SH-SY5Y (cell line): ENCODE measurements around the gene SCAF8.

Experiments used
- GATA2 ChIP-seq: IDR thresholded peaks from 2 replicates; pipeline ENCODE4 v1.6.1; 2011; ENCODE audit warnings: mild to moderate bottlenecking, low read depth, low read length
- GATA3 ChIP-seq: IDR thresholded peaks from 2 replicates; pipeline ENCODE4 v1.6.1; 2011; ENCODE audit warnings: low read depth, mild to moderate bottlenecking, low read length, moderate library complexity

The SCAF8 gene

GRCh38 chr6:154786144-154786868, 53.1 kb downstream of the SCAF8 start:
- TF ChIP-seq GATA3 (no peak), GATA2 (no peak)

- TF ChIP-seq GATA2 = no peak
- TF ChIP-seq GATA3 = no peak
These were observed 58.5 kb downstream of the SCAF8 start for GRCh38 chr6:154791556-154792317.

GRCh38 chr6:154792325-154792724, 59.1 kb downstream of the SCAF8 start:
- no peak for TF ChIP-seq GATA2
- TF ChIP-seq GATA3 = no peak

- TF ChIP-seq GATA3 = no peak
- TF ChIP-seq GATA2 = no peak
These were observed 59.5 kb downstream of the SCAF8 start for GRCh38 chr6:154792761-154793160.

- TF ChIP-seq GATA2 (no peak), GATA3 (no peak)
These were observed 63.3 kb downstream of the SCAF8 start for GRCh38 chr6:154796484-154796883.

- TF ChIP-seq GATA2 (no peak), GATA3 (no peak)
These were observed 64.6 kb downstream of the SCAF8 start for GRCh38 chr6:154797857-154798256.

GRCh38 chr6:154800338-154800737, 67.1 kb downstream of the SCAF8 start:
- TF ChIP-seq GATA2 (no peak), GATA3 (no peak)

GRCh38 chr6:154805288-154805911, 72.2 kb downstream of the SCAF8 start:
- TF ChIP-seq GATA3 = peak; percentile 59; the same call in 1 of the 2 replicates
- TF ChIP-seq GATA2 = no peak

GRCh38 chr6:154806804-154807203, 73.6 kb downstream of the SCAF8 start:
- TF ChIP-seq GATA2 (no peak), GATA3 (no peak)

- no peak for TF ChIP-seq GATA2
- no peak for TF ChIP-seq GATA3
These were observed 80.8 kb downstream of the SCAF8 start for GRCh38 chr6:154814063-154814462.

- no peak for TF ChIP-seq GATA3
- TF ChIP-seq GATA2 = no peak
These were observed 83.0 kb downstream of the SCAF8 start for GRCh38 chr6:154815938-154816820.

- TF ChIP-seq GATA2 (no peak), GATA3 (no peak)
These were observed 87.9 kb downstream of the SCAF8 start for GRCh38 chr6:154821099-154821498.

- TF ChIP-seq GATA2 (no peak), GATA3 (no peak)
These were observed 88.4 kb downstream of the SCAF8 start for GRCh38 chr6:154821638-154822037.
